T-helper 22 cell (primary cell): ENCODE data around the gene FGFR2.

Source experiments
- DNase-seq: peaks from one replicate; pipeline ENCODE4 v3.0.0-alpha.2; 2020; ENCODE audit warnings: low read depth

FGFR2 gene

DNA sequence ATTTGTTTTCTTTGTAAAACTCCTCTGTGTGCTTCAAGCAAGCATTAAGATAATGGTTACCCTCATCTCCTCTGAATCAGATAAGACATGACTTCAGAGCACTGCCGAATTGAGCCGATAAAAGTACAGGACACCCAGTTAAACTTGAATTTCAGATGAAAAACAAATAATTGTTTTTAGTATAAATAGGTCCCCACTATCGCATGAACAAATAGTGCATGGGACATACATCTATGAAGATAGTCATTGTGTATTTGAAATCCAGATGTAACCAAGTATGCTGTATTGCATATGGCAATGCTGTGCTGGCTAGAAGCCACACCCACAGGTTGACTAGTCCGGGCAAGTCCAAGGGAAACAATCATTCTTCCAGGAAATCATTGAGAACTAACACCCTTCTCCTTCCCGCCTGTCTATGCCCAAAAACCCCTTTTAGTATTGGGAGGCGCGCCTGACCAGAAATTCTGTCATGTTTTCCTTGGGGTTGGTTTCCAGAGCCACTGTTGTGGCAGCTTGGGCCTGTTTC lies 12.6 kb upstream of the FGFR2 start:
- DNase-seq, result no peak

GRCh38 chr10:121609426-121610380 lies 11.5 kb upstream of the FGFR2 start:
- no peak for DNase-seq

GRCh38 chr10:121608469-121609190 lies 10.4 kb upstream of the FGFR2 start:
- DNase-seq, result no peak

DNA sequence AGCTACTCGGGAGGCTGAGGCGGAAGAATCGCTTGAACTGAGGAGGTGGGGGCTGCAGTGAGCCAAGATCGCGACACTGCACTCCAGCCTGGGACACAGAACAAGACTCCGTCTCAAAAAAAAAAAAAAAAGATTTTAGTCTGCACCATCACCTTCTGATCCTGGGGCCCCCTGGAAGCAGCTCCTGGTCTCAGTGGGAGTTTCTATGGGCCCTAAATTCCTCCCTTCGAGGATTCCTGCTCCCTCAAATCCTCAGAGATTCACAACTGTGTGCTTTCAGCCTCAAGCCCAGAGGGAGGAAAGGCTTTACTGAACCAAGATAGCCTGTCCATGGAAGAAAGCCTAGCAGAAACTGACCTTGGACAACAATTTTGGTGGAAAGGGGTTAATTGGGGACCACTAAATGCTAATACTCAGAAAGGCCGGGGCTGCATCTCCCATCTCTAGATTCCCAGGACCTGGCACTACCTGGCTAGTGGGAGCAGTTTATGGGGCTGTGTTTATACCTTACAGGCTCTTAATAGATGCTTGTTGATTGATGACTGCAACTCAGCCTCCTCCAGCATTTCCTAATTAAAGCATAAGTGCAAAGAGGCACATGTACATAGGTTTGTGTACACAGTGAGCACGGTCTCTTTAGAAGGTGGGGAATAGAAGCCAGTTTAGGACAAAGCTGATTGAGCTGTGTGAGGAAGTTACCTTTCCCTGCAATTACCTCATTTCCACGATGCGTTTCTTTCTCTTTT lies 9.2 kb upstream of the FGFR2 start:
- DNase-seq, result no peak

DNA sequence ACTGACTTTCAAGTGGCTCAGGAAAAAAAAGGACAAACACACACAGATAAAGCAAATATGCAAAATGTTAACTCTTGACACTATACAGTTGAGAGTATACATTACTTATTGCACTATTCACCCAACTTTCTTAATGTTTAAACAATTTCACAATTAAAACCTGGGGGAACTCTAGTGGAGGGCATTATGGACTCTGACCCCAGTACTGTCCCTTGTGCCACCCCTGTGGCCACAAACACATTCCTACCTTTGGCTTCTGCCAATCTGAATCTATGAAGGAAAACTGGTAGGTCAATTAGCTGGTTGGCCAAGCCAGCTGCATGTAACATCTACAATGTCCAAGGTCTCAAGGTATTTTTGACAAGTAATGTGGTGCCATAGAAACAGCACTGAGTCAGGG lies 7.5 kb upstream of the FGFR2 start:
- no peak for DNase-seq

GRCh38 chr10:121601458-121601857 lies 3.2 kb upstream of the FGFR2 start:
- DNase-seq, result no peak

- DNase-seq, result no peak
These were observed 2.4 kb upstream of the FGFR2 start for GRCh38 chr10:121600611-121601010.

- DNase-seq, result no peak
These were observed 1.7 kb upstream of the FGFR2 start for GRCh38 chr10:121599947-121600346.

DNA sequence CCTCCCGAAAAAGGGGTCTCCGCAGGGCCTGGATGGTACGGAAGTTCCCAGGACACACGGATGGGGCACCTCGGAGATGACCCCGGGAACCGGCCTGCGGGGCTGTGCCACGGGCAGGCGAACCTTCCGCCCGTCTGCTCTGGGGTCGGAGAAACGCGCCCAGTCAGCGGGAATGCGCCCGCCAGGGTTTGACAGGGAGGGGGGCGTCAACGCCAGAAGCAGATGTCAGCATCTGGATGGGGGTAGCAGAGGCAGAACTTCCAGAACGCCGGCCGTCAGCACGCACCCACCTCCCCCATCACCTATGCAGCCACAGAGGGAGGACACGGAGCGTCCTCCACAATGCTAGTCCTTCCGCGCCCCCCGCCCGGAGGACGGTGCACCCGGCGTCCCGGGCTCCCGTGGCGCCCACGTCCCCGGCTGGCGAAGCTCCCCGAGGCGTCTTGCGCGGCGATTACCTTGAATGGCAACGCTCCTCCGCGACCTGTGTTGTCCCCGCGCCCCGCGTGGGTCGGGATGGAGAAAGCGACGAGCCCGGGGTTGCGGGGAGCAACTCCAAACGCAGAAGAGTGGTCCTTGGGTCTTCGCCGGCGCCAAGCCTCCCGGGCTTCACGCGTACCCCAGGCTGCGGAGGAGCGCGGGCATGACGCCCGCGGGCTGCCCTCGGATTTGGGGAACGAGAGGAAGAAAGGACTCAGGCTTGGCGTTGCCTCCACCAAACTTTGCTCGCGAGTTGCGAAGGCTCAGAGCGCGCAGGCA lies 561 bp downstream of the FGFR2 start:
- DNase-seq, result no peak

DNA sequence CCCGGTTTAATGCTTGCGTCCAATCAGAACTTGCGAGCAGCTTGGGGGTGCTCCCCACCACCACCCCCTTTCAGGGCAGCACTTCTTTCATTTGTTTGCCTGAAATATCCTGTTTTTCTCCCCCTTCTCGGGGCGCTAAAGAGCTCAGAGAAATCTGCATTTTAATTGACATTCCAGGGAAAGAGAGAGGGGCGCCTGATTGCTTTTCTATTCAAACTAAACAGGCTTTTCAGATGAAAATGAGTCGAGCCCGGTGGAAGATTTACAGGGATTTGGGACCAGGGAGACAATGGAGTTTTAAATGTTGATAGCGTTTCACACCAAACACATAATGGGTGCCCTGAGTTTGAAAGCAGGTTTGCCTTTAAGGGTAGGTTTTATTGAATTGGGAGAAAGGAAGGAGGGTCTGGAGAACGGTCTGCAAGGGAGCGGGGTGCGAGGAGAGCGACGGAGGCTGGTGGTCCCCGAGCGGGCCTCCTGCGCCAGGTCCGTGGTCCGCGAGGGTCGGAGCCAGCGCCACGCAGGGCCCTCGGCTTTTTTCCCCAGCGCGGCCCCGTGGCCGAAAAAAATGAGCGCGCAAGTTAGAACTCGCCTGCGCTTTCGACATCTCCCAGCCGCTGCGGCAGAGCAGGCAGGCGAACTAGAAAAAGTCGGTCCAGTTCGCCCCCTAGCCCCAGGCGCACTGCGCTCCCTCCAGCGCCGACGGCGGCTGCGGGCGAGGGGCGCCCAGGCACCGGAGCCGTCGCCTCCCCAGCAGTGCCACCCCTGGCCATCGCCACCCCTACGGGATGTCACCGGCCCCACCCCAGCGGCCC lies 1.3 kb downstream of the FGFR2 start:
- no peak for DNase-seq

GRCh38 chr10:121595806-121596688 lies 2.2 kb downstream of the FGFR2 start:
- DNase-seq, result no peak

- DNase-seq, result no peak
These were observed 2.9 kb downstream of the FGFR2 start for GRCh38 chr10:121595351-121595805.

DNA sequence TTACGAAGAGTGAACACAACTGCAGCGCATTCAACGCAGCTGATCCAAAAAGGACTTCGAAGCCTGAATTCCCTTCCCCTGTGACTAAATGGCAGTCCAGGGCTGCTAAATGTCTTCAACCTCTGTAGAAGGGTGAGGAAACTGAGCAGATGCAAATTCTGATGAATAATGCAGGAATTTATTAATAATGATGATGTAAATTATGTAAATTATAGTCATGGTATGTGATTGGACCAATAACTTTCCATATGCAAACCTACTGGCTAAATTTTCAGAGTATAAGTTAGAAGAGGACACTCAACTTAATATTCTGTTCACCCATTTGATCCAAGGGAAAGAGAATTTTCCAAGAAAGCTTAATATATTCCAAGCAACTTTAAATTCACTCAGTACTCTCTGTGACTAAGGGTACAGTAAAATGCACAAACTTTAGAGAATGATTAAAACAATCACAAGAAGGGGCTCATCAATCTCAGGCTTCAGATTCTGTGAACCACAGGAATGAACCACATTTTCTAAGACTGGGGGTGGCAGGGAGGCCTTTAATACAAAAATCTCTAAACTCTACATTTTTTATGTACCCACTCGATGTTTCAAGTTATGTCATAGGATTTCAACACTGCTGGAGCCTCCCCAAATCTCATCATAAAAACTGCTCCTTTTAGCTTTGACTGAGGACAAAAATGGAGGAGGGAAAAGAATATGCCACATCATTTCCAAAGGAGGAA lies 3.5 kb downstream of the FGFR2 start:
- no peak for DNase-seq

DNA sequence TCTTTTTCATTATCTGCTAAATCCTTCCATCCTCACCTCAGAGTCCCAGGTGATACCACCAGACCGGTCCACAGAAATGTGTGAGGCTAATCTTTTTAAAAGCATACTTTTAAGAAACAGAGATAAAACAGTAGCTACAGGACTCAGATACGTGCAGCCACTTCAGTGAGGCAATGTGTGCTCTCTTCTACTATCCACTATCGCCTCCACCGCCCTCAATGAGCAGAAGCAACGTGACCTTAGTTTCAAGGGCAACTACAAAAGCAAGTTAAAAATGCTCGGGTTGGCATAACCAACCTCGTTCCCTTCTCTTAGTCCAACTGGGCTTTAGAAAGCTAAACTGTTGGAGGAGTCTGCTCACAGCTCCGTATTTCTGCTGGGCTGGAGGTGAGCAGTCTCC lies 4.2 kb downstream of the FGFR2 start:
- DNase-seq, result no peak

- no peak for DNase-seq
These were observed 4.8 kb downstream of the FGFR2 start for GRCh38 chr10:121593281-121594075.

DNA sequence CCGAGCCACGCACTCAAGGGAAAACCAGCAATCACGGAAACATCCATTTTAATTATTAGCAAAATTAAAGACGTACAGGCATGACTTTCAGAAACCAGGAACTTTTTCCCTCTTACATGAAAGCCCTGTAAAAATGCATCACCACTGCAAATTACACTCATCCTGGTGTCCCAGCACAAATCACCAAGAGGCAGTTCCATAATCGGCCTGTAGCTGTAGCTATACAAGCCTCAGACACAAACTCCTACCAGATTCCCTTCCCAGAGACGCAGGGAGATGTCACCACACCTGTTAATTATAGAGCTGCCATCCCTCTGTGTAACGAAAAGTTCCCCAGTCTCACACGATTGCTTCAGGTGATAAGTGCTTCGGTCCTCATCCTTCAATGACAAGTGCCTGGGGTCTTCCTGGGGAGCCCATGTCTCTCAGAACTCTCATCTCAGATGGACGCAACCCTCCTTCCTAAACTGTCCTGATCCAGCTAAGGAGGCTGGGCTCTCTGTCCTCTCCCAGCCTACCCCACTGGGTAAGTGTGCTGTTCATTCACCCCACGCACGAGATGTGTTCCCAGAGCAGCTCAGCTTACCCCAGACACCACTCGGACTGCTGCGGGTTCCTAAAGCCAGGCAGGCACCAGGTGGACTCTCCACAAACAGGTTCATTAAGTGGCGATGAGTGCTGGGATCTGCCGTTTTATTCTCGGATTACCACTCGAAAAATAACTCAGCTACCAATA lies 5.9 kb downstream of the FGFR2 start:
- no peak for DNase-seq

DNA sequence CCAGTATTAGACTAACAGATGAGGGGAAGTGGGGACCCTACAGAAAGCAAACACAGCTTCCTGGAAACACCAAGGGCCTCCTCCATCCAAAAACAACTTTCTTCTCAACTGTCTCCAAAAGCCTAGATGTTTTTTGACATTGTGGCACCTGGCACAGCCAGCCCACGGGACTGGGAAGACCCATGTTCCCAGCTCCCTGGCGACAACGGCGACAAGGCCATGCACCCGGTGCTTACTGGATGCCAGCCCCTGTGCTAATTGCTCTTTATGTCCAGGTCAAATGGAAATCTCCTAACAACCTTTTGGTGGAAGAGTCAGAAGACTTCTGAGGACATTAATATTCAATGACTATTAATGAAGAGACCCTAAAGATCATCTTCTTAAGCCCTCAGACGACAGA lies 7.1 kb downstream of the FGFR2 start:
- DNase-seq, result no peak
